ENCODE measurements around the gene CES5A.

DNA sequence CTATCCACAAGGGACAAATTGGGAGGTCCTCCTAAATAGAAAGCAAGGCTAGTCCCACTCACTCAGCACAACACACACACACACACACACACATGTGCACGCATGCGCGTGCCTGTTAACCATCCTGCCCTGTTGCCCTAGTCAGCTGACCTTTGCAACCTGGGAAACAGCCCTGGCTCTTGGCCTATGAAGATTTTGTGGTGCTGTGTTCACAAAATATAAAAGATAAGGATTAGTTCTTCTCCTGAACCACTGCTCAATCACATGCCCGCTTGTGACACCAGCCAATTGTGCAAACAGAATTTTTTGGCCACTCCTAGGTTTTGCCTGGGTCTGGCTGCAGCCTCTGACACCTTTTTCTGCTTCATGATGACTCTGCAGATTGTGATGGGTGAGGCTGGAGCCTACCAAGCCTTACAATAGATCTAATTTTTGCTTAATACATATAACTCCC, 39.0 kb downstream of the CES5A start:
- TF ChIP-seq POLR2AphosphoS5 (IDR thresholded peaks at IDR 0.05) = peak in 1 of 2 donors; percentile 15
- TF ChIP-seq, protein P1, sequence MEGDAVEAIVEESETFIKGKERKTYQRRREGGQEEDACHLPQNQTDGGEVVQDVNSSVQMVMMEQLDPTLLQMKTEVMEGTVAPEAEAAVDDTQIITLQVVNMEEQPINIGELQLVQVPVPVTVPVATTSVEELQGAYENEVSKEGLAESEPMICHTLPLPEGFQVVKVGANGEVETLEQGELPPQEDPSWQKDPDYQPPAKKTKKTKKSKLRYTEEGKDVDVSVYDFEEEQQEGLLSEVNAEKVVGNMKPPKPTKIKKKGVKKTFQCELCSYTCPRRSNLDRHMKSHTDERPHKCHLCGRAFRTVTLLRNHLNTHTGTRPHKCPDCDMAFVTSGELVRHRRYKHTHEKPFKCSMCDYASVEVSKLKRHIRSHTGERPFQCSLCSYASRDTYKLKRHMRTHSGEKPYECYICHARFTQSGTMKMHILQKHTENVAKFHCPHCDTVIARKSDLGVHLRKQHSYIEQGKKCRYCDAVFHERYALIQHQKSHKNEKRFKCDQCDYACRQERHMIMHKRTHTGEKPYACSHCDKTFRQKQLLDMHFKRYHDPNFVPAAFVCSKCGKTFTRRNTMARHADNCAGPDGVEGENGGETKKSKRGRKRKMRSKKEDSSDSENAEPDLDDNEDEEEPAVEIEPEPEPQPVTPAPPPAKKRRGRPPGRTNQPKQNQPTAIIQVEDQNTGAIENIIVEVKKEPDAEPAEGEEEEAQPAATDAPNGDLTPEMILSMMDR (IDR thresholded peaks at IDR 0.05) = no peak
